DMS79 (cell line): Measurements from ENCODE around the gene FCHSD2.

Experiments used
- DNase-seq: peaks from one replicate; lab custom pipeline; 2025; lab: John Stamatoyannopoulos, UW

The FCHSD2 gene

GRCh38 chr11:73172992-73173656, 31.0 kb upstream of the FCHSD2 start:
- no peak for DNase-seq

GRCh38 chr11:73171436-73172161, 29.5 kb upstream of the FCHSD2 start:
- no peak for DNase-seq

GRCh38 chr11:73170140-73170539, 28.0 kb upstream of the FCHSD2 start:
- no peak for DNase-seq

DNA sequence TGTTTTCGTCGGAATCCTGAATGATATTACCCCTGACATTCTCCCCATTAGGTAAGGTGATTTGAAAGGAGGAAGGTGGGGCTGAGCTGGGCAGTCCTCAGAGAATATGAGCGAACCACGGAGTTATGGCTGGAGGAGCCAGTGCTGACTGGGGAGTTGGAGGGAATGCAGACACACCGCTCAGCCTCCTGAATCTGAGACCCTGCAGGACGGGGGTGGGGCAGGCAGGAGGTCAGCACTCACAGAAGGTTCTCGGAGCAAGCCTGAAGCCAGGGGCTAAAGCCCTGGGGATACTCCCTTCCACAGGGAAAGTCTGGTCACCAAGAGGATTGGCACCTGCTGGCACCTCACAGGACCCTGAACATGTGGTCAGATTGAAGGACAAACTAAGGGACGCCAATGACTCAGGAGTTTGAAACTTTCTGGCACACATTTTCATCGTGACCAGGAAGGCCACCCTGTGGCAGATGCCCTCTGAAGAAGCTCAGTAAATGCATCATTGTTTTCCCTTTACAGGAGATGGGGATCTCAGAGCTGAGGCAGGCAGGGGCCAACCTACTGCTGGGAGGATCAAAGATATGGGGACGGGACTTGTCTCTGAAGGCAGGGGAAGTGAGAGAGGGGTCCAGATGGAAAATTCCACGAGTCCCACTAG, 26.9 kb upstream of the FCHSD2 start:
- no peak for DNase-seq

DNA sequence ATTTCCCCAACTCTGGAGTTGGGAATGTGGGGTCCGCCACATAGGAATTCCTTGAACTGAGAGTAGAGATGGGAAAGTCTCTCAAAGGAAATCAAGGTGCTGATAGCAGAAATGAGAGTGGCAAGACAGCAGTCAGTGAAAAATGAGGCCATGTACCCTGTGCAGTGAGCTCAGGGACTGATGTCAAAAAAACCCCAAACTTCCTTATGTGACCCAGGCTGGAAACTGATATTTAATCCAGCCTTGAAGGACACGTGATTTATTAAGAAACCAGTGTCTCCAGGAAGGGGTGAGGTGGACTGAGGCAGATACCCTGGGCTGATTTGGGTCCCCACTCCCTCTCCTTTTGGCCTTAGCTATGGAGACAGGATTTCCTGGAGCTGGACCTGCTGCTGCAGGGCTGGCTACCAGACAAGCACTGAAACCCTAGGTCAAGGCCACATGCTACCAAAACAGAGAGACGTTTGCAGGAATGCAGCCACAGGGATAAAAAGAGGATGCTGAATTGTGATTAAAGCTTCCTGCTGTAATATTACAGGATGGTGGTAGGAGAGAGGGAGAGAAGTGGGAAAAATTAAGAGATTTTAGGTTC, 25.3 kb upstream of the FCHSD2 start:
- DNase-seq = no peak

DNA sequence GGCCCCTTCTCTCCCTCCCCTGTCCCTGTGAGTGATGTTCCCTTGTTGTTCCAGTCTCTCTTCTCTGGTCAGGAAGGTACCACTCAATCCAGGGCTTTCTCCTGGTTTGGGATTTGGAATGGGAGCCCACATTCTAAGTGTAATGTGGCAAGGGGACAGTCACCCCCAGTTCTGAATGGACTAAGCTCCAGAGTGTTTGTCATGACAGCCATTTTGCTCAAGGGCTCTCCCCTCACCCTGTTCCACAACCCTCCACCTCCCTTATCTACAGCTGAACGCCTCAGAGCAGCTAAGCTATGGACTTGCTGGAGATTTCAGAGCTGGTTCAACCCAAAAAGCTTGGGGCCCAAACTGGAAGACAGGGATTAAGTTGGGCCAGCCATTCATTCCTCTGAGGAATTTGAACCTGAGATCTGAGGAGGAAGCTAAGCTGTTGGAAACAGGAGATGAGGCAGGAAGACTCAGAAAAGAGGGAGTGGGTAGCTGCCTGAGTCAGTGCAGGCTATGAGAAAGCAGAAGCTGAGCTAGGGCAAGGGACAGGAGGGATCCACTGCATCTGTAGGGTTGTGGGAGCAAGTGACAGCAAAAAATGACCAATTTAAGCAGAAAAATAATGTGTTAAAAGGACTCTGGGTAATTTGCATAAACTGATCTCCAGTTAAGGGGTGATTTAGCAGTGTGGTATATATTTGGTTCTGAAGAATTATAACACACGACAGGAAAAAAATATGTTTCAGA, 22.9 kb upstream of the FCHSD2 start:
- DNase-seq = no peak

DNA sequence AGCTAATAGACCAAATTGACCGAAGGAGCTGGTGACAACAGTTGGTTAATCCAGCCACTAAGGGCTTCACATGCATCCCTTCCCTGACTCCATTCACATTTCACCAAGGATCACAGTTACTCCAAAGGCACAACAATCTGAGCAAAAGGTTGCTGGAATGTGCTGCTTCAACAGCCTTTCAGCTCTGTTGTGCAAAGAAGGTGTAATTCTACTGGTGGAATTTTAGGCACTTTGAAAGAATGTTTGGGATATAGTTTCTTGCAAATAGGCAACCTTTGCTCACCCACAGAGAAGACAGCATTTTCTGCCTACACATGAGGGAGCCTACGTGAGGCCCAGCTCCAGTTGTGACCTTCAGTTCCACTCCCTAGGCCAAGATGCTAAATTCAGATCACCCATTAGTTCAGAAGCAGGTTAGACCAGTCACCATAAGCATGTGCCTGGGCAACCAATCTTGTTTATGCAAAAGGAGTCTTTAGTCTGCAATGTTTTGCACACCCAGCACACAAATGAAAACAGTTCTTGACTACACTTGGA, 21.6 kb upstream of the FCHSD2 start:
- no peak for DNase-seq

- DNase-seq = no peak
Measured at GRCh38 chr11:73162196-73162740, 20.1 kb upstream of the FCHSD2 start.

DNA sequence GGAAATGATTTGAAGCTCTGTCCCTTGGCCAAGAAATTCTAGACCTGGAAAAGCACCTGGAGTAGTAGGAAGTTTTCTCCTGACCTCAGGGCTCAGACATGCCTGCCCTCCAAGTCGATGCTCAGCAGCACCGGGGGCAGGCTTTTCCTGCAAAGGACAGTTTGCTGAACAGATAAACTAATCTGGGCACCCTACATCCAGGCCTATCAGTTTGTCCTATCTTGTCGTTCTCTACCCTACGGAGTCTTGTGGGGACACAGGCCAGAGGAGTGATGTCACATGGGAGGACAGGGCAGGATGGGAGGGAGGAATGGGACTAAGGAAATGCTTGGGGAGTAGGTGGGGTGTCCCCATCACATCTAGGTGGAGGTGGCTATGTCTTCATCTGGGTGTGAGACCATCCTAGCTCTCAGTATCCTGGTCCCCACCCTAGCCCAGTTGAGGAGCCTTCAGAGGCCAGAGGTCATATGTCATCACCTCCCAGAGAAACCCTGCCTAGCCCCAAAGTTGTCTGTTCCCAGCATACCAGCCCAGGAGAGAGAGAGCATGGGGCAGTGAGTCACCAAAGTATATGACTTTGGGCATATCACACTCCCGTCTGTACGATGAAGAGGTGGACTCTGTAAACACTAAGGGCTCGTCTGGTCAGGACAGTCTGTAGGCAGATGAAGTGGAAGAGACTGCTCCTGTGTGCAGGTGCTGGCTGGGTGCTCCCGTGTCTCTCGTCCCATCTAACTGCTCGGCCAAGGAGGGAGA, 18.1 kb upstream of the FCHSD2 start:
- no peak for DNase-seq

DNA sequence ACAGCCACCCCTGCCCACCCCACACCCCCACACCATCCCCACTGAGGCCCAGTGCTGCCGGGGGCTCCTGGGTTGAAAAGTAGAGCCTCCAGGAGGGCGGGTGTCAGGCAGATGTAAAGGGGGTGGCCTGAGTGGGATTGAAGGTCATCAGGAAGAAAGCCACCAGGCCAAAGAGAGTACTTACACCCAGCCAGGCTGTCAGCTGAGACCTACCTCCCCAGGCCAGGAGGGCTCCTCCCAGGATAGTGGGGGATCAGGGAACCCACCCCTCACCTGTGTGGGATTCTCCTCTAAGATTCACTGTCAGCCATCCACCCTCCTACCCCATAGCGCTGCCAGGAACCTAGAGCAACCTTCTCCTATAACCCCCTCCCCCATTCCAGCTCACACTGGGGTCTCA, 17.2 kb upstream of the FCHSD2 start:
- DNase-seq = no peak

DNA sequence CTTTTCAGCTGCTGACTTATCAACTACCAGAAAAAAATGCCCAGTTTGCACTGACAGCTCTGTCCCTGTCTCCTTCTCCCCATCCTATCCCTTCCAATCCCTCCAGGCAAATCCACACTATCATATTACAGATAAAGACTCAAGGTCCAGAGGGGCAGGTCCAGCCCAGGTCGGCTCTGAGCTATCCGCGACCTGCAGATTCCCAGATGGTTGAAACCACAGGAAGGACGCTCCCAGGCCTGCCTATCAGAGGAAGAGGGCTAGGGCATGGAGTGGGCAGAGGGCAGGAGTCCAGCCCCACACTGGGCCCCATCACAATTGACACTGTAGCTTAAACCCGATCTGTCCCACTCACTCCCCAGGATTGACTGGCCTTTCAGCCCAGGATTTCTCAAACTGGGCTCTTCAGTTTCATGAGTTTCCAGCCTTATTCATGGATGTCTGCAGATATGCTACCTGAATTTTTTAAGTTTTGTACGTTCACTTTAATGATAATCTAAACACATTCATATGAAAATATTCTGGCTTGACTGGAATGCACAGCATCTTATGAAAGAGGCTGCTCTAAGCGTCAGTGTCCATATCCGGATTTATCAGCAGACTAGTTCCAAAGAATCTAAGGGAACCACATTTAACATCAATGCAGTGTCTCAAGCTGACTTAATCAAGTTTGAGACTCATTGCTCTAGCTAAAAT, 16.4 kb upstream of the FCHSD2 start:
- DNase-seq = no peak

- DNase-seq = no peak
Measured at GRCh38 chr11:73157101-73158010, 15.2 kb upstream of the FCHSD2 start.

DNA sequence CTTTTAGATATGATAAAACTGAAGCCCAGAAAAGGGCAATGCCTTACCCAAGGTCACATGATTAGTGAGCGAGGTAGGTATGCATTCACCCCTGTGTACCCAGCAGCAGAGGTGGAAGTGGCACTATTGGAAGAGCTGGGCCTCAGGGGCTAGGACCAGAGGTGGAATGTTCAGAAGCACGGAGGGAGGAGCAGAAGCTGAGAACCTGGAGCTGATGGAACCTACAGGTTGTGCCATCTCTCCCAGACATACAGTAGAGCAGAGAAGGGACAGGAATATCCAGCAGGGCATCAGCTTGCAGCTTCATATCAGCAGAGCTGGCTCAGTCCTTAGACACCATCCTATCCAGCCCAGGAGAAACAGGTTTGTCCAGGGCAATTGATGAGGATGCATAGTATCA, 14.6 kb upstream of the FCHSD2 start:
- no peak for DNase-seq

- no peak for DNase-seq
Measured at GRCh38 chr11:73156114-73156513, 14.0 kb upstream of the FCHSD2 start.

GRCh38 chr11:73155102-73155501, 13.0 kb upstream of the FCHSD2 start:
- no peak for DNase-seq

GRCh38 chr11:73154178-73154577, 12.1 kb upstream of the FCHSD2 start:
- DNase-seq = no peak

DNA sequence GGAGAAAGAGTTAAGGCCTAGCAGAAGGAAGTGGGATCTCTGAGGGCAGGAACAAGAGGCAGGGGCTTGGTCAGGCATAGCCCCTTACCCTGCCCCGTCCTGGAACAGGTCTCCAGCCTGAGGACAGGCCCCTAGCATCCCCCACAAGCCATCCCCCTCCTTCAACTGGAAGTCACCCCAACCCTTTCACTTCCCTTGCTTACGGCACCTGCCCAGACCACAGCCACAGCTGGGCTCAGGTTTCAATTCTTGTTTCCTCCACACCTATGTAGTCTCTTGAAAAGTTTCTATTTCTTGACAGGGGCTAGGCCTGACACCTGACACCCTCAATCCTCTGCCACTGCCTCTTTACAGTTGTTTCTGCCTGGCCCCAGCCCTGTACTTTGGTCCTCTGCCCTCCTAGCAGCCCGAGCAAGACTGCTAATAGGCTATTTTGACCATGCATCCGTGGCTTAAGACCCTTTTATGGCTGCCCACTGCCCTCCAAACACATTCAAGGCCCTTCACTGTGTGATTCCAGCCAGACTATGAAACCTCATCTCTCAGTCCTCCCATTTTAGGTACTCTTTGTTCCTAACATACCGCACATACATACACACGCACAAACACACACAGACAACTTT, 10.9 kb upstream of the FCHSD2 start:
- peak; percentile 55 for DNase-seq

DNA sequence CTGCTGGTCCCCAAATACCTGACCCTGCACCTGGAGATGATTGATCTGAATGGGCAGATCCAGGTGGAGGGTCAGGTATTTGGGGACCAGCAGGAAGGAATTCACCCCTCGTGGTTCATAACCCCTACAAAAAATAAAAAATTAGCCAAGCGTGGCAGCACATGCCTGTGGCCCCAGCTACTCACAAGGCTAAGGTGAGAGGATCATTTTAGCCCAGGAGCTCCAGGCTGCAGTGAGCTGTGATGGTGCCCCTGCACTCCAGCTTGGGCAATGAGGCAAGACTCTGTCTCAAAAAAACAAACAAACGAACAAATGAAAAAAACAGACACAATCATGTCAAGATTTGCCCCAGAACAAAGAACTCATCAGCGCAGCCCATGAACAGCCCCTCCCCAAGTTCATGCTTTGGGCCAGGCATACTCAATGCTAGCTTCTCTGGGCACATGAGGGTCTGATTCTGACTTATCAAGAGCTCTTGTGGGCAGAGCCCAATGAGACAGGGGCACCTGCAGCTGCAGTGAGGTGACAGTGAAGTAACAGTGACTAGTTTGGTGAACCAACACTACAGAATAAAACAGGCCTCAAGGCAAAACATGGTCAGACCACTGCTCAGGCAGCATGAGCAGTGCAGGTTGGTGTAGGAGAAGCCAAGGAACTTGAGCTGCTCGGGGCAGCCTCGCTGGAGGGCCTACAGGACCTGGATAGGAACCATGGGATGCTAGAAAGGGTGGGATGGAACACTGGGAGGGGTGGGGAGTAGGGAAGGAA, 10.2 kb upstream of the FCHSD2 start:
- peak; percentile 50 for DNase-seq
